22Rv1 (cell line): ENCODE results near the gene ADAMTS1.

Source experiments
- CTCF ChIP-seq: fragments of 450-650 bp; IDR thresholded peaks from 2 replicates; pipeline ENCODE4 v1.5.1; 2017; ENCODE audit warnings: mild to moderate bottlenecking
- ZFX ChIP-seq: fragments of 450-650 bp; IDR thresholded peaks from 2 replicates; pipeline ENCODE4 v1.6.1; 2017; ENCODE audit warnings: antibody characterized with exemption, borderline replicate concordance

- no peak for TF ChIP-seq ZFX
- TF ChIP-seq CTCF, result no peak
Measured at GRCh38 chr21:26835027-26835713, 10.0 kb downstream of the ADAMTS1 start.
